ENCODE data around the gene TMEM178B.

Gene TMEM178B

DNA sequence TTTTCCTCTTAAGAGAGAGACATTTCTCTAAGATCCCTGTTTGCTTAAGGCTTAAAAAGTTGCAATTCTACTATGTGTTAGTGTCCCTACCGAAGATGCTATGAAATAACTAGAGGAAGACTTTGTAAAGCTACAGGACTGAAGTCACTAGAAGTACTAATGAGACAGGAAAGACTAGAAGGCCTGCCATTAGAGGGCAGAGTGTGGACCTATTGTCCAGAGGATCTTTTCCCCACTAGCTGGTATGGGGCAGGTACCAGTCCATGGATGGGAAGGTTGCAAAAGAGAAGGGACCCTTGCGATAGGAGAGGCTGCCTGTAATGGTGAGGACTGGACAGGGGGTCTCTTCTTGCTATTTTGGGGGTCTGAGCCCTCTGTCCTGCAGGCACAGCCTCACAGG is 178.1 kb downstream of the TMEM178B start:
- TF ChIP-seq, protein P1, sequence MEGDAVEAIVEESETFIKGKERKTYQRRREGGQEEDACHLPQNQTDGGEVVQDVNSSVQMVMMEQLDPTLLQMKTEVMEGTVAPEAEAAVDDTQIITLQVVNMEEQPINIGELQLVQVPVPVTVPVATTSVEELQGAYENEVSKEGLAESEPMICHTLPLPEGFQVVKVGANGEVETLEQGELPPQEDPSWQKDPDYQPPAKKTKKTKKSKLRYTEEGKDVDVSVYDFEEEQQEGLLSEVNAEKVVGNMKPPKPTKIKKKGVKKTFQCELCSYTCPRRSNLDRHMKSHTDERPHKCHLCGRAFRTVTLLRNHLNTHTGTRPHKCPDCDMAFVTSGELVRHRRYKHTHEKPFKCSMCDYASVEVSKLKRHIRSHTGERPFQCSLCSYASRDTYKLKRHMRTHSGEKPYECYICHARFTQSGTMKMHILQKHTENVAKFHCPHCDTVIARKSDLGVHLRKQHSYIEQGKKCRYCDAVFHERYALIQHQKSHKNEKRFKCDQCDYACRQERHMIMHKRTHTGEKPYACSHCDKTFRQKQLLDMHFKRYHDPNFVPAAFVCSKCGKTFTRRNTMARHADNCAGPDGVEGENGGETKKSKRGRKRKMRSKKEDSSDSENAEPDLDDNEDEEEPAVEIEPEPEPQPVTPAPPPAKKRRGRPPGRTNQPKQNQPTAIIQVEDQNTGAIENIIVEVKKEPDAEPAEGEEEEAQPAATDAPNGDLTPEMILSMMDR (IDR thresholded peaks at IDR 0.05), result no peak
- H3K4me3 ChIP-seq (ENCODE audit: low read depth in 1 of 2, low read length in 1 of 2), result no peak overlapping the region
- no peaks in the 10 kb centered on the region for H3K27me3 ChIP-seq
- H3K4me1 ChIP-seq (ENCODE audit: control insufficient read depth in 1 of 2, insufficient read depth in 1 of 2, low read depth in 1 of 2, low read length in 1 of 2), result no peaks in the 10 kb centered on the region
- no peaks in the 10 kb centered on the region for H3K36me3 ChIP-seq
- no peaks in the 10 kb centered on the region for H3K9me3 ChIP-seq
- H3K27ac ChIP-seq, result no peak overlapping the region

DNA sequence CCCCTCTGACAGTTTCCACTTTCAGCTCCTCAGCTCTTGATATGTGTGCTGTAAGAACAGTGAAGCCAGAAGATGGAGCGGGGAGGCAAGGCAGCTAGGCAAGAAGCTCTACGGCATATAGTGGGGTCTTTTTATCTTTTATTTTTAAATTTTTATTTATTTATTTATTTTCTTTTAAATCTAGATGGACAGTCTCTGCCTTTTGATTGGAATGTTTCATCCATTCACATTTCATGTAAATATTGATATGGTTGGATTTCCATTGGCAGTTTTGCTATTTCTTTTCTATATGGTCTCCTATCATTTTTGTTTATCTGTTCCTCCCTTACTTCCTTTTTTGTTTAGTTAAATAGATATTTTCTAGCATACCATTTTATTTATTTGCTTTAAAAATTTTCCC is 183.7 kb downstream of the TMEM178B start:
- Histone ChIP-seq H3K9me3 (no peaks in the 10 kb centered on the region), H3K27me3 (no peaks in the 10 kb centered on the region), H3K36me3 (no peaks in the 10 kb centered on the region), H3K4me1 (ENCODE audit: control insufficient read depth in 1 of 2, insufficient read depth in 1 of 2, low read depth in 1 of 2, low read length in 1 of 2) (no peaks in the 10 kb centered on the region), H3K27ac (no peak overlapping the region), H3K4me3 (ENCODE audit: low read depth in 1 of 2, low read length in 1 of 2) (no peak overlapping the region)
- TF ChIP-seq, protein P1 (IDR thresholded peaks at IDR 0.05), result no peak

DNA sequence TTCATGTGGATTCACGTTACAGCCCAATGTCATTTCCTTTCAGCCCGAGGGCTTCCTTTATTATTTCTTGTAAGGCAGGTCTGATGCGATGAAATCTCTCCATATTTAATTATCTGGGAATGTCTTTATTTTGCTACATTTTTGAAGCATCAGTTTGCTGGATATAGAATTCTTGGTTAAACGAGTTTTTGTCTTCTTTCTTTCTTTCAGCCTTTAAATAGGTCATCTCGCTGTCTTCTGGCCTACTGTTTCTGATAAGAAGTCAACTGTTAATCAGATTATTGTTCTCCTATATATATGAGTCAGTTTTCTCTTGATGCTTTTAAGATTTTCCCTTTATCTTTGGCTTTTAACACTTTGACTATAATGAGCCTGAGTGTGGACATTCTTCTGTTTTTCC is 184.7 kb downstream of the TMEM178B start:
- H3K36me3 ChIP-seq, result no peaks in the 10 kb centered on the region
- H3K27me3 ChIP-seq, result no peaks in the 10 kb centered on the region
- no peak overlapping the region for H3K4me3 ChIP-seq (ENCODE audit: low read depth in 1 of 2, low read length in 1 of 2)
- no peaks in the 10 kb centered on the region for H3K9me3 ChIP-seq
- no peak overlapping the region for H3K27ac ChIP-seq
- TF ChIP-seq, protein P1 (IDR thresholded peaks at IDR 0.05), result no peak
- H3K4me1 ChIP-seq (ENCODE audit: control insufficient read depth in 1 of 2, insufficient read depth in 1 of 2, low read depth in 1 of 2, low read length in 1 of 2), result no peaks in the 10 kb centered on the region

DNA sequence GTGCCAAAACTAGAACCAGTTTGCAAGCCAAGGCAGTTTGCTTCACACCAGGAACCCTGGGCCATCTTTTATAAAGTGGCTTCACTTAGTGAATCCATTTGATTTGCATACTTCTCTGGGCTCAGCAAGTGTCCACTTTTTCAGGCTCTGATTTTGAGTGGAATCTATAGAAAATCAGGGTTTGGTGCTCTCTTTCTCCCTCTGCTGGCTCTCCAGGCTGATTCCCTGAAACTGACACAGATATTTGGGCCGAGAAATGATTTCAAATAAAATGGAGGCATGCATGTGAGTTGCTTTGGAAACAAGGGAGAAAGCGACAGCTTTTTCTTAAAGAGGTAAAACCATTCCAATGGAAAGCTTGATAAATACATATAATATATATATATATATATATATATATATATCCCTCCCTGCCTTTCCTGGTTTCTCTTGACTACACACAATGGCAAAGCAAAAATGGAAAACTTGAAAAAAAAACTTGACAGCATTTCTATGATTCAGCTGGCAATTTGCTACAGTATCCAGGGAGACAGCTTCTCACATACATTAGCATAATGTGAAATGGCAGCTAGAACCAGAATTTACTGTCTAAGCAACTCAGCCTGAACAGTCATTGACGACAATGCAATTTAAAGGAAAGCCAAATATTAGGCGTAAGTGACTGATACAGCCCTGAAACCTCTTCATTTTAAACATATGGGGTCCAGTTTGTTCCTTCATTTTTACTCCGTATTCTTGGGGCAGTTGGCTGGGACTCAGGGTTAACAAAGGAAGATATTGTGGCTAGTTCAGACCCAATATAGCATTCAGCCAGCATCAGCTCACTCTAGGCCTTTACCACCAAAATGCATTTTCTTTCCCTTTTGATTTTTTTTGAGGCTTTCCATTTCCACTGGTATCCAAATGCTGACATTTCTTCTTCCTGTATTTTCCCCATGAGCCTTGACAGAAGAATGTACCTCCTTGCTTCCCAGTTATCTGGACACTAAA is 188.5 kb downstream of the TMEM178B start:
- no peak overlapping the region for H3K27ac ChIP-seq

DNA sequence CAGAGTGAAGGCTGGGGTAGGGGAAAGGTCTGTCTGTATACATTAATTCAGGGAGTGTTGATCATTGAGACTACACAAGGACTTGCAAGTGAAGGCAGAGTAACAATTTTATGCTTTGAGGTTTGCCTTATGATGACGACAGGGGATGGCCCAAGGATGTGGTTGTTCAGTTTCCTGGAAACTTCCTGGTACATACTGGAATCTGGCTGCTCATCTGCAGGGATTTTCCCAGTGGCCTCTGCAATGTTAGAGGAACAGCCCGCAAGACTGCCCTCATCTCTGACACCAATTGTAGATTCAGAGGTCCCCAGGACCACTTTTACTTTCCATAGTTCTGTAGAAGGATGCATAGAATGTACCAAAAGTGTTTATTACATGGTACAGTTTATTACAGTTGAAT is 189.6 kb downstream of the TMEM178B start:
- Histone ChIP-seq H3K4me1 (ENCODE audit: control insufficient read depth in 1 of 2, insufficient read depth in 1 of 2, low read depth in 1 of 2, low read length in 1 of 2) (no peaks in the 10 kb centered on the region), H3K36me3 (no peaks in the 10 kb centered on the region), H3K4me3 (ENCODE audit: low read depth in 1 of 2, low read length in 1 of 2) (no peak overlapping the region), H3K27me3 (no peaks in the 10 kb centered on the region), H3K9me3 (no peaks in the 10 kb centered on the region), H3K27ac (no peak overlapping the region)
- TF ChIP-seq, protein P1 (IDR thresholded peaks at IDR 0.05), result no peak

More for the DNA sequence above, 188.5 kb downstream of the TMEM178B start:
- TF ChIP-seq, protein P1 (IDR thresholded peaks at IDR 0.05), result no peak
- Histone ChIP-seq H3K4me1 (ENCODE audit: control insufficient read depth in 1 of 2, insufficient read depth in 1 of 2, low read depth in 1 of 2, low read length in 1 of 2) (no peaks in the 10 kb centered on the region), H3K9me3 (no peaks in the 10 kb centered on the region), H3K27me3 (no peaks in the 10 kb centered on the region), H3K36me3 (no peaks in the 10 kb centered on the region), H3K4me3 (ENCODE audit: low read depth in 1 of 2, low read length in 1 of 2) (no peak overlapping the region)

Measured in neutrophil (primary cell).